ENCODE data around the gene DLG5.

GRCh38 chr10:77798940-77799339 is 127.6 kb downstream of the DLG5 start:
- no peak for TF ChIP-seq CTCF (IDR thresholded peaks at IDR 0.05)
- TF ChIP-seq POLR2A (IDR thresholded peaks at IDR 0.05) = no peak
- no peak for TF ChIP-seq POLR2AphosphoS5 (IDR thresholded peaks at IDR 0.05)

Measured in prostate gland (tissue), 2 donors.